ENCODE data around the gene ARF1.

The ARF1 gene

GRCh38 chr1:228092342-228093049, 10.0 kb downstream of the ARF1 start:
- H3K36me3 ChIP-seq (ENCODE audit: control insufficient read depth, insufficient read depth, low read length) = peaks cover 22% of the 10 kb centered on the region
- no peaks in the 10 kb centered on the region for H3K9me3 ChIP-seq (ENCODE audit: control insufficient read depth, insufficient read depth, low read length)
- no peak overlapping the region for H3K4me3 ChIP-seq (ENCODE audit: low read depth, low read length)
- no peaks in the 10 kb centered on the region for H3K27me3 ChIP-seq (ENCODE audit: control insufficient read depth, insufficient read depth, low read length)
- H3K27ac ChIP-seq (ENCODE audit: low read depth, low read length) = no peak overlapping the region
- no peaks in the 10 kb centered on the region for H3K4me1 ChIP-seq (ENCODE audit: control insufficient read depth, insufficient read depth, low read length)
- no peak overlapping the region for H3K9ac ChIP-seq (ENCODE audit: low read depth, low read length)

GRCh38 chr1:228093050-228093906, 10.8 kb downstream of the ARF1 start:
- H3K36me3 ChIP-seq (ENCODE audit: control insufficient read depth, insufficient read depth, low read length) = peaks cover 25% of the 10 kb centered on the region
- no peaks in the 10 kb centered on the region for H3K9me3 ChIP-seq (ENCODE audit: control insufficient read depth, insufficient read depth, low read length)

GRCh38 chr1:228094432-228095016, 12.0 kb downstream of the ARF1 start:
- Histone ChIP-seq H3K9ac (ENCODE audit: low read depth, low read length) (no peak overlapping the region), H3K27me3 (ENCODE audit: control insufficient read depth, insufficient read depth, low read length) (no peaks in the 10 kb centered on the region), H3K27ac (ENCODE audit: low read depth, low read length) (no peak overlapping the region), H3K36me3 (ENCODE audit: control insufficient read depth, insufficient read depth, low read length) (peaks cover 30% of the 10 kb centered on the region), H3K9me3 (ENCODE audit: control insufficient read depth, insufficient read depth, low read length) (no peaks in the 10 kb centered on the region), H3K4me3 (ENCODE audit: low read depth, low read length) (no peak overlapping the region), H3K4me1 (ENCODE audit: control insufficient read depth, insufficient read depth, low read length) (no peaks in the 10 kb centered on the region)

More at GRCh38 chr1:228093050-228093906, 10.8 kb downstream of the ARF1 start:
- Histone ChIP-seq H3K4me1 (ENCODE audit: control insufficient read depth, insufficient read depth, low read length) (no peaks in the 10 kb centered on the region), H3K27me3 (ENCODE audit: control insufficient read depth, insufficient read depth, low read length) (no peaks in the 10 kb centered on the region), H3K9ac (ENCODE audit: low read depth, low read length) (no peak overlapping the region), H3K4me3 (ENCODE audit: low read depth, low read length) (no peak overlapping the region), H3K27ac (ENCODE audit: low read depth, low read length) (no peak overlapping the region)

- H3K9ac ChIP-seq (ENCODE audit: low read depth, low read length) = no peak overlapping the region
- H3K4me1 ChIP-seq (ENCODE audit: control insufficient read depth, insufficient read depth, low read length) = no peaks in the 10 kb centered on the region
- H3K27ac ChIP-seq (ENCODE audit: low read depth, low read length) = no peak overlapping the region
- H3K4me3 ChIP-seq (ENCODE audit: low read depth, low read length) = no peak overlapping the region
- H3K36me3 ChIP-seq (ENCODE audit: control insufficient read depth, insufficient read depth, low read length) = peaks cover 36% of the 10 kb centered on the region
- H3K9me3 ChIP-seq (ENCODE audit: control insufficient read depth, insufficient read depth, low read length) = no peaks in the 10 kb centered on the region
- H3K27me3 ChIP-seq (ENCODE audit: control insufficient read depth, insufficient read depth, low read length) = no peaks in the 10 kb centered on the region
These were observed 12.7 kb downstream of the ARF1 start for GRCh38 chr1:228095161-228095560.

GRCh38 chr1:228095938-228096337, 13.4 kb downstream of the ARF1 start:
- no peak overlapping the region for H3K9ac ChIP-seq (ENCODE audit: low read depth, low read length)
- no peaks in the 10 kb centered on the region for H3K9me3 ChIP-seq (ENCODE audit: control insufficient read depth, insufficient read depth, low read length)
- no peaks in the 10 kb centered on the region for H3K4me1 ChIP-seq (ENCODE audit: control insufficient read depth, insufficient read depth, low read length)
- peaks cover 40% of the 10 kb centered on the region for H3K36me3 ChIP-seq (ENCODE audit: control insufficient read depth, insufficient read depth, low read length)
- H3K27me3 ChIP-seq (ENCODE audit: control insufficient read depth, insufficient read depth, low read length) = no peaks in the 10 kb centered on the region
- no peak overlapping the region for H3K4me3 ChIP-seq (ENCODE audit: low read depth, low read length)
- H3K27ac ChIP-seq (ENCODE audit: low read depth, low read length) = no peak overlapping the region

DNA sequence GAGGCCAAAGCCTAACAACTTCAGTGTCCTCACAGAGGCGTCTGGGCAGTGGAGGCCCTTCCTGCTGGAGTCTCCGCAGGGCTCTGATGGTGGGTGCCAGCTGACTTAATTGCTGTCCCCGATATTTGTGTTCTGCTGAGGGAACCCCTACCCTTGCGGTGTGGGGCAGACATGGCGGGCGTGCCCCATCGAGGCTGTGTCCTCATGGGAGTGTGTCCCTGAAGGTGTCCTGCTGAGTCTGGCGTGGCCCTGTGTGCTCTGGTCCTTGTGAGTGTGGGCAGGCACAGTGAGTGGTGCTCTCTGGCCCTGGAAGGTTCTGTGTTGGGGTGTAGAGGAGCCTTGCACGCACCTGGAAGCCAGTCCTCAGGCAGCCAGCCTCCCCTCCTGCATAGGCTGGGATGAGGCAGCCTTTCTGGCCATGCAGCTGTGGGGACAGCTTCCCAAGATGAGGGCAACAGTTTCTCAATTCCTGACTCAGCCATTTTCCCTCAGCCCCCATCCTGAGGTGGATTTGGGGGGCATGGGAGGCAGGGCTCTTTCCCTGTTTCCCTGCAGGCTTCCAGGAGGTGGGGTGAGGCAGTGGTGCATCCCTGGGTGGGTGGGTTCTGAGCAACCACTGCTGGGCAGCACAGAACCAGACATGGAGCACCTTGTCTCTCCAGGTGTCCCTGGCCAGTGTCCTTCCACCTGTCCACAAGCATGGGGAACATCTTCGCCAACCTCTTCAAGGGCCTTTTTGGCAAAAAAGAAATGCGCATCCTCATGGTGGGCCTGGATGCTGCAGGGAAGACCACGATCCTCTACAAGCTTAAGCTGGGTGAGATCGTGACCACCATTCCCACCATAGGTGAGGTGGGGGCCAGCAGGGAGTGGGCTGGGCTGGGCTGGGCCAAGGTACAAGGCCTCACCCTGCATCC, 14.2 kb downstream of the ARF1 start:
- no peaks in the 10 kb centered on the region for H3K9me3 ChIP-seq (ENCODE audit: control insufficient read depth, insufficient read depth, low read length)
- H3K9ac ChIP-seq (ENCODE audit: low read depth, low read length) = no peak overlapping the region
- no peak overlapping the region for H3K27ac ChIP-seq (ENCODE audit: low read depth, low read length)
- no peak overlapping the region for H3K4me3 ChIP-seq (ENCODE audit: low read depth, low read length)
- peaks cover 44% of the 10 kb centered on the region for H3K36me3 ChIP-seq (ENCODE audit: control insufficient read depth, insufficient read depth, low read length)
- H3K4me1 ChIP-seq (ENCODE audit: control insufficient read depth, insufficient read depth, low read length) = no peaks in the 10 kb centered on the region
- H3K27me3 ChIP-seq (ENCODE audit: control insufficient read depth, insufficient read depth, low read length) = no peaks in the 10 kb centered on the region

DNA sequence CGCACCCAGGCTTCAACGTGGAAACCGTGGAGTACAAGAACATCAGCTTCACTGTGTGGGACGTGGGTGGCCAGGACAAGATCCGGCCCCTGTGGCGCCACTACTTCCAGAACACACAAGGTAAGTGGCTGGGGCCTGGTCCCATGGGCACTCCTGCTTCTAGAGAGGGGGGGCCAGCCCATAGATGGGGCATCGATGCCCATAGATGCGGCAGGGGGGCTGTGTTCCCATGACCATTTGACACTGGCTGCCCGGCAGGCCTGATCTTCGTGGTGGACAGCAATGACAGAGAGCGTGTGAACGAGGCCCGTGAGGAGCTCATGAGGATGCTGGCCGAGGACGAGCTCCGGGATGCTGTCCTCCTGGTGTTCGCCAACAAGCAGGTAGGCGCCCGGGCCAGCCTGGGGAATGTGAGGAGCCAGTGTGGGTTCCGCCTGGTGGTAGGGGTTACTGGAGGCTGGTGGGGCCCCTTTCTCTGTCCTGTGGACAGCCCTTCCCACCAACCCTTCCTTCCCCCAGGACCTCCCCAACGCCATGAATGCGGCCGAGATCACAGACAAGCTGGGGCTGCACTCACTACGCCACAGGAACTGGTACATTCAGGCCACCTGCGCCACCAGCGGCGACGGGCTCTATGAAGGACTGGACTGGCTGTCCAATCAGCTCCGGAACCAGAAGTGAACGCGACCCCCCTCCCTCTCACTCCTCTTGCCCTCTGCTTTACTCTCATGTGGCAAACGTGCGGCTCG, 15.0 kb downstream of the ARF1 start:
- peaks cover 44% of the 10 kb centered on the region for H3K36me3 ChIP-seq (ENCODE audit: control insufficient read depth, insufficient read depth, low read length)
- H3K27me3 ChIP-seq (ENCODE audit: control insufficient read depth, insufficient read depth, low read length) = no peaks in the 10 kb centered on the region
- H3K4me1 ChIP-seq (ENCODE audit: control insufficient read depth, insufficient read depth, low read length) = no peaks in the 10 kb centered on the region
- no peak overlapping the region for H3K27ac ChIP-seq (ENCODE audit: low read depth, low read length)
- no peak overlapping the region for H3K9ac ChIP-seq (ENCODE audit: low read depth, low read length)
- no peaks in the 10 kb centered on the region for H3K9me3 ChIP-seq (ENCODE audit: control insufficient read depth, insufficient read depth, low read length)
- H3K4me3 ChIP-seq (ENCODE audit: low read depth, low read length) = no peak overlapping the region

- no peak overlapping the region for H3K4me3 ChIP-seq (ENCODE audit: low read depth, low read length)
- H3K27ac ChIP-seq (ENCODE audit: low read depth, low read length) = no peak overlapping the region
- no peaks in the 10 kb centered on the region for H3K27me3 ChIP-seq (ENCODE audit: control insufficient read depth, insufficient read depth, low read length)
- no peaks in the 10 kb centered on the region for H3K9me3 ChIP-seq (ENCODE audit: control insufficient read depth, insufficient read depth, low read length)
- peaks cover 44% of the 10 kb centered on the region for H3K36me3 ChIP-seq (ENCODE audit: control insufficient read depth, insufficient read depth, low read length)
- no peaks in the 10 kb centered on the region for H3K4me1 ChIP-seq (ENCODE audit: control insufficient read depth, insufficient read depth, low read length)
- H3K9ac ChIP-seq (ENCODE audit: low read depth, low read length) = no peak overlapping the region
These were observed 15.9 kb downstream of the ARF1 start for GRCh38 chr1:228098323-228098931.

DNA sequence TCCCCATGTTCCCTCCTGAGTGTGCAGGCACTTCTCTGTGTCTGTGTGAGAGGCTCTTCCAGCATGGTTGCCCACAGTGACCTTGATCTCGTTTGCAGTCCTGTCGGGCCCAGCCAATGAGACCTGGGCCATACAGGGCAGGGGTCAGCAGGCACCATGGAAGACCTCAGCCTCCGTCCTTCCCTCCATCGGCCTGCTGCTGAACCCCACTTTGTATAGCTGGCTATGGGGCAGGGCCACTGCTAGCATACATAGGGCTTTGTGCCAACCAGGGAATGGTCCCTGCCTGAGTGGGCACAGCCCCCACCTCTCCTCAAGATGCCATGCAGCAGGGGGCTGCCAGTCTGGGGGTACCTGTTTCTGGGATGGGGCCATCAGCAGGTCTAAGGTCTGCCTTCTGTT, 16.8 kb downstream of the ARF1 start:
- Histone ChIP-seq H3K36me3 (ENCODE audit: control insufficient read depth, insufficient read depth, low read length) (peaks cover 44% of the 10 kb centered on the region), H3K27ac (ENCODE audit: low read depth, low read length) (no peak overlapping the region), H3K4me1 (ENCODE audit: control insufficient read depth, insufficient read depth, low read length) (no peaks in the 10 kb centered on the region), H3K9ac (ENCODE audit: low read depth, low read length) (no peak overlapping the region), H3K9me3 (ENCODE audit: control insufficient read depth, insufficient read depth, low read length) (no peaks in the 10 kb centered on the region), H3K4me3 (ENCODE audit: low read depth, low read length) (no peak overlapping the region), H3K27me3 (ENCODE audit: control insufficient read depth, insufficient read depth, low read length) (no peaks in the 10 kb centered on the region)
